Loucy (cell line): Measurements from ENCODE around the gene TAGLN3.
A peak's percentile ranks its signal among the peaks of the same experiment; 100 is the strongest.

Experiments used
- H2AFZ ChIP-seq: fragments of 200-600 bp; sonication (generic); 2 replicates; pipeline ENCODE4 v1.6.0; 2016; ENCODE audit warnings: antibody characterized with exemption, mild to moderate bottlenecking, low read length, moderate library complexity
- H3F3A ChIP-seq: fragments of 200-600 bp; 2 replicates; pipeline ENCODE4 v1.6.0; 2016; ENCODE audit warnings: antibody characterized with exemption, low read depth, mild to moderate bottlenecking
- H3K27me3 ChIP-seq: fragments of 200-600 bp; sonication (generic); 2 replicates; pipeline ENCODE4 v1.6.1; 2014; ENCODE audit warnings: low read length, mild to moderate bottlenecking; ENCODE audit not compliant: insufficient read depth, poor library complexity, severe bottlenecking
- H3K36me3 ChIP-seq: fragments of 200-600 bp; sonication (generic); 2 replicates; pipeline ENCODE4 v1.6.1; 2016; ENCODE audit warnings: low read length; ENCODE audit not compliant: insufficient read depth
- H3K4me1 ChIP-seq: fragments of 200-600 bp; sonication (generic); 2 replicates; pipeline ENCODE4 v1.5.1; 2014; ENCODE audit warnings: low read length, mild to moderate bottlenecking; ENCODE audit not compliant: insufficient read depth, poor library complexity, severe bottlenecking
- H3K4me2 ChIP-seq: fragments of 200-600 bp; sonication (generic); 2 replicates; pipeline ENCODE4 v1.6.0; 2014; ENCODE audit warnings: antibody characterized with exemption, low read length, low read depth, mild to moderate bottlenecking; ENCODE audit not compliant: poor library complexity, severe bottlenecking
- H3K4me3 ChIP-seq: fragments of 200-600 bp; sonication (generic); 2 replicates; pipeline ENCODE4 v1.5.1; 2014; ENCODE audit warnings: low read length, mild to moderate bottlenecking, mixed read lengths; ENCODE audit not compliant: poor library complexity, severe bottlenecking
- H3K79me2 ChIP-seq: fragments of 200-600 bp; sonication (generic); 2 replicates; pipeline ENCODE4 v1.6.1; 2014; ENCODE audit warnings: low read length; ENCODE audit not compliant: insufficient read depth
- H3K9ac ChIP-seq: fragments of 200-600 bp; sonication (generic); 2 replicates; pipeline ENCODE4 v1.6.0; 2014; ENCODE audit warnings: mild to moderate bottlenecking, low read depth, low read length, moderate library complexity; ENCODE audit not compliant: poor library complexity, severe bottlenecking
- H3K9me2 ChIP-seq: fragments of 200-600 bp; sonication (generic); replicated peaks from 2 replicates; pipeline ENCODE4 v1.6.1; 2016; ENCODE audit warnings: low read depth, low read length, mixed read lengths
- H3K9me3 ChIP-seq: fragments of 200-600 bp; sonication (generic); 2 replicates; pipeline ENCODE4 v1.6.1; 2014; ENCODE audit warnings: mild to moderate bottlenecking, antibody characterized with exemption, low read length, low read depth; ENCODE audit not compliant: insufficient read depth
- H4K20me1 ChIP-seq: fragments of 200-600 bp; sonication (generic); 2 replicates; pipeline ENCODE4 v1.6.0; 2014; ENCODE audit warnings: antibody characterized with exemption, low read length, mild to moderate bottlenecking; ENCODE audit not compliant: insufficient read depth, poor library complexity, severe bottlenecking
- EZH2phosphoT487 ChIP-seq: fragments of 200-600 bp; IDR thresholded peaks from 2 replicates; pipeline ENCODE4 v1.6.1; 2018; ENCODE audit warnings: antibody characterized with exemption, mild to moderate bottlenecking, moderate library complexity, borderline replicate concordance
- TF ChIP-seq, protein P1 (sequence below): fragments of 200-600 bp; sonication (generic); conservative IDR thresholded peaks from 2 replicates; pipeline ENCODE4 v1.5.1; 2014; ENCODE audit warnings: mild to moderate bottlenecking, antibody characterized with exemption, low read length

The TAGLN3 gene

DNA sequence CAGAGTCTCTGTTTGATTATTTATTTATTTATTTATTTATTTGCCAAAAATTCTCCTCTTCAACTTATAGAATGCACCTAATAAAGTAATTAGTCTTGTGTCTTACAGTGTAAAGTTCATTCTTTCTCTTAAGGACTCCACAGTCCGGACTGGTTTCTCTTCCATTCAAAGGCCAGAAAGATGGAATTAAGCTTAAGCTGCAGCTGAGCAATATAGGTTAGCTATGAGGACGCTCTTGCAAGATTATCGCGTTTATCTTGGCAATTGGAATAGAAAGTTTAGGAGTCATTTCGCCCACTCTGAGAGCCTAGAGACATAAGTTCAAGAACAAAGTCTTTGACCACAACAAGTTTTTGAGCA, 15.0 kb downstream of the TAGLN3 start:
- Histone ChIP-seq H4K20me1 (no peaks in the 10 kb centered on the region), H3F3A (no peaks in the 10 kb centered on the region), H3K9ac (no peak overlapping the region), H3K36me3 (no peaks in the 10 kb centered on the region), H3K79me2 (no peaks in the 10 kb centered on the region), H3K9me2 (no peaks in the 10 kb centered on the region), H3K4me3 (no peak overlapping the region), H3K27me3 (no peaks in the 10 kb centered on the region), H3K9me3 (no peaks in the 10 kb centered on the region), H2AFZ (peak overlapping the region; percentile 54; the same call in 1 of the 2 replicates), H3K4me2 (no peak overlapping the region), H3K4me1 (peaks cover 12% of the 10 kb centered on the region)
- TF ChIP-seq EZH2phosphoT487: no peak
- TF ChIP-seq, protein P1, sequence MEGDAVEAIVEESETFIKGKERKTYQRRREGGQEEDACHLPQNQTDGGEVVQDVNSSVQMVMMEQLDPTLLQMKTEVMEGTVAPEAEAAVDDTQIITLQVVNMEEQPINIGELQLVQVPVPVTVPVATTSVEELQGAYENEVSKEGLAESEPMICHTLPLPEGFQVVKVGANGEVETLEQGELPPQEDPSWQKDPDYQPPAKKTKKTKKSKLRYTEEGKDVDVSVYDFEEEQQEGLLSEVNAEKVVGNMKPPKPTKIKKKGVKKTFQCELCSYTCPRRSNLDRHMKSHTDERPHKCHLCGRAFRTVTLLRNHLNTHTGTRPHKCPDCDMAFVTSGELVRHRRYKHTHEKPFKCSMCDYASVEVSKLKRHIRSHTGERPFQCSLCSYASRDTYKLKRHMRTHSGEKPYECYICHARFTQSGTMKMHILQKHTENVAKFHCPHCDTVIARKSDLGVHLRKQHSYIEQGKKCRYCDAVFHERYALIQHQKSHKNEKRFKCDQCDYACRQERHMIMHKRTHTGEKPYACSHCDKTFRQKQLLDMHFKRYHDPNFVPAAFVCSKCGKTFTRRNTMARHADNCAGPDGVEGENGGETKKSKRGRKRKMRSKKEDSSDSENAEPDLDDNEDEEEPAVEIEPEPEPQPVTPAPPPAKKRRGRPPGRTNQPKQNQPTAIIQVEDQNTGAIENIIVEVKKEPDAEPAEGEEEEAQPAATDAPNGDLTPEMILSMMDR: no peak

DNA sequence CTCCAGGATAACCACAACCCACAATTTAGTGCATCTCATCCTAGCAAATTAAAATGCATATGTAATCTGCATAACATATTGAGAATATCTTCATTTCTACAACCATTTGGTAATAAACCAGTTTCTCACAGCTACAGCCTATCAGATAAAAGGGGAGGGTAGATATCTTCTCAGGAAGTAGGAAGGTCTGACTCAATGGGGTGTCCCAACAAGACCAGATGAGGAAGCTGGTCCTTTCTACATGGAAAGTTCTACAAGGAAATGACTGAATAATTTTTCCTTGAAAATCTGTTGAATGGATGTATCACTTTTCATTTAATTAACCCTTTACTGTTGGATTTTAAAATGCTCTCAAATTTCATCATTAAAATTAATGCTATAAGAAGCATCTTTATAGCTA, 18.4 kb downstream of the TAGLN3 start:
- H3K4me1 ChIP-seq: no peaks in the 10 kb centered on the region
- no peaks in the 10 kb centered on the region for H3K79me2 ChIP-seq
- H4K20me1 ChIP-seq: no peaks in the 10 kb centered on the region
- no peaks in the 10 kb centered on the region for H3K9me2 ChIP-seq
- H3K4me2 ChIP-seq: no peak overlapping the region
- no peak overlapping the region for H2AFZ ChIP-seq
- no peak for TF ChIP-seq EZH2phosphoT487
- TF ChIP-seq, protein P1: no peak
- H3K9ac ChIP-seq: no peak overlapping the region
- no peaks in the 10 kb centered on the region for H3K36me3 ChIP-seq
- H3F3A ChIP-seq: no peaks in the 10 kb centered on the region
- no peaks in the 10 kb centered on the region for H3K27me3 ChIP-seq
- H3K4me3 ChIP-seq: no peak overlapping the region
- H3K9me3 ChIP-seq: no peaks in the 10 kb centered on the region

DNA sequence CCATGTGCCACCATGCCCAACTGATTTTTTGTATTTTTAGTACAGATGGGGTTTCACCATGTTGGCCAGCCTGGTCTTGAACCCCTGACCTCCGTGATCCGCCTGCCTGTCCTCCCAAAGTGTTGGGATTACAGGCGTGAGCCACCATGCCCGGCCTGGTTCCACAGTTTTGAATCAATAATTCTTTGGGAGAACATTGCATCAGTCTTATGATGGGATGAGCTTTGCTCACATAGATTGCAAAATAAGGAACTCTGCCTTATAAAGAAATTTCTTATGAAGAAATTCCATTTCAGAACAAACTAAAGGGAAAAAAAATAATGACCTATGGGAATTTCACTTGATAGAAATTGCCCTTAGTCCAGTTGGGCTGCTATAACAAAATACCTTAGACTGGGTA, 20.0 kb downstream of the TAGLN3 start:
- no peaks in the 10 kb centered on the region for H3K79me2 ChIP-seq
- H3K36me3 ChIP-seq: no peaks in the 10 kb centered on the region
- TF ChIP-seq, protein P1: no peak
- TF ChIP-seq EZH2phosphoT487: no peak
- H3K4me3 ChIP-seq: no peak overlapping the region
- no peaks in the 10 kb centered on the region for H3K27me3 ChIP-seq
- H3K4me2 ChIP-seq: no peak overlapping the region
- no peaks in the 10 kb centered on the region for H3F3A ChIP-seq
- no peaks in the 10 kb centered on the region for H3K9me3 ChIP-seq
- no peak overlapping the region for H3K9ac ChIP-seq
- H4K20me1 ChIP-seq: no peaks in the 10 kb centered on the region
- no peaks in the 10 kb centered on the region for H3K4me1 ChIP-seq
- no peak overlapping the region for H2AFZ ChIP-seq
- no peaks in the 10 kb centered on the region for H3K9me2 ChIP-seq
